ENCODE measurements around the gene FXYD7.
"Not testable (repeated sequence)": the region's sequence is repeated elsewhere in the genome, so short reads cannot be mapped to it uniquely, and the experiment has no call there.

GRCh38 chr19:35103614-35104013 is 39.4 kb upstream of the FXYD7 start:
- TF ChIP-seq TCF7L2 (IDR thresholded peaks at IDR 0.05; ENCODE audit: borderline replicate concordance, low read depth, low read length); ZBTB26 (tag by site-specific recombination; optimal IDR thresholded peaks at IDR 0.05); ZNF561 (tag by site-specific recombination; IDR thresholded peaks at IDR 0.05; ENCODE audit: borderline replicate concordance); CTCF (tag by site-specific recombination; IDR thresholded peaks at IDR 0.05); ZNF639 (tag by site-specific recombination; IDR thresholded peaks at IDR 0.05); ZSCAN5A (tag by site-specific recombination; IDR thresholded peaks at IDR 0.05): not testable (repeated sequence)
